GM12878 (cell line): ENCODE results near the gene KTI12.

ENCODE experiments used
- BRCA1 ChIP-seq: IDR thresholded peaks from 2 replicates; pipeline ENCODE4 v1.6.1; 2011; ENCODE audit warnings: low read depth, low read length, improper control_type of control experiment
- CTCF ChIP-seq, 3 experiments: IDR thresholded peaks in 2 of 3; conservative IDR thresholded peaks in 1 of 3; 2 replicates each; pipeline ENCODE4 v1.5.1; 2011; ENCODE audit warnings: low read depth in 3 of 3, low read length in 3 of 3, mild to moderate bottlenecking in 3 of 3, control low read depth in 2 of 3, moderate library complexity in 2 of 3, inconsistent platforms in 1 of 3, mixed read lengths in 1 of 3; ENCODE audit not compliant: control insufficient read depth in 2 of 3, insufficient read depth in 1 of 3; ENCODE audit errors: extremely low read depth in 1 of 3
- EGR1 ChIP-seq, 2 experiments: IDR thresholded peaks; 1 replicate in 1 of 2; 2 replicates in 1 of 2; pipeline ENCODE4 v1.6.1; 2011 to 2012; ENCODE audit warnings: low read depth in 2 of 2, low read length in 2 of 2, borderline replicate concordance in 1 of 2, mild to moderate bottlenecking in 1 of 2, moderate library complexity in 1 of 2
- FOXK2 ChIP-seq: fragments of 450-650 bp; IDR thresholded peaks from 2 replicates; pipeline ENCODE4 v1.6.1; 2017; ENCODE audit warnings: mild to moderate bottlenecking, moderate library complexity
- KDM1A ChIP-seq: fragments of 200-600 bp; sonication (generic); IDR thresholded peaks from 2 replicates; pipeline ENCODE4 v1.6.1; 2016; ENCODE audit warnings: borderline replicate concordance
- MYC ChIP-seq: IDR thresholded peaks from 2 replicates; pipeline ENCODE4 v1.6.1; 2011; ENCODE audit warnings: mild to moderate bottlenecking, low read length, moderate library complexity, inconsistent platforms; ENCODE audit not compliant: insufficient read depth, insufficient replicate concordance, insufficient read length, severe bottlenecking
- NFYB ChIP-seq: IDR thresholded peaks from 2 replicates; pipeline ENCODE4 v1.6.1; 2011; ENCODE audit warnings: low read depth, mild to moderate bottlenecking, low read length, improper control_type of control experiment, moderate library complexity; ENCODE audit not compliant: insufficient read depth
- NRF1 ChIP-seq: conservative IDR thresholded peaks from 2 replicates; pipeline ENCODE4 v1.6.1; 2011; ENCODE audit warnings: mild to moderate bottlenecking, low read depth, low read length, improper control_type of control experiment
- RAD21 ChIP-seq: IDR thresholded peaks from 2 replicates; pipeline ENCODE4 v1.6.1; 2011; ENCODE audit warnings: mild to moderate bottlenecking, low read depth, low read length, moderate library complexity; ENCODE audit not compliant: insufficient read depth
- SMAD1 ChIP-seq: fragments of 450-650 bp; IDR thresholded peaks from 2 replicates; pipeline ENCODE4 v1.6.1; 2018; ENCODE audit warnings: mild to moderate bottlenecking, low read depth; ENCODE audit not compliant: partially characterized antibody
- ZNF217 ChIP-seq: fragments of 450-650 bp; IDR thresholded peaks from 2 replicates; pipeline ENCODE4 v1.6.1; 2017; ENCODE audit warnings: antibody characterized with exemption, mild to moderate bottlenecking

GRCh38 chr1:52037402-52037814 lies 3.8 kb upstream of the KTI12 start:
- TF ChIP-seq SMAD1 (no peak), MYC (no peak), NFYB (no peak), CTCF (IDR thresholded peaks at IDR 0.05 in 2 of 3, conservative IDR thresholded peaks at IDR 0.05 in 1 of 3; ENCODE audit: control insufficient read depth in 2 of 3, extremely low read depth in 1 of 3, insufficient read depth in 1 of 3, low read depth in 3 of 3, low read length in 3 of 3) (no peak), FOXK2 (no peak), BRCA1 (no peak), NRF1 (no peak), RAD21 (no peak), KDM1A (no peak), ZNF217 (no peak), EGR1 (IDR thresholded peaks at IDR 0.05; ENCODE audit: borderline replicate concordance in 1 of 2, low read depth in 2 of 2, low read length in 2 of 2) (no peak)
